Measurements from ENCODE around the gene NEDD4L. TPM values are rescaled to one million over a fixed set of nuclear protein-coding genes. Genes with fewer than 3 reads are reported as not detected.

The NEDD4L gene
- total and polyA plus RNA-seq, 4 donors, result 10.2 to 20.3 (median 13.2) TPM

DNA sequence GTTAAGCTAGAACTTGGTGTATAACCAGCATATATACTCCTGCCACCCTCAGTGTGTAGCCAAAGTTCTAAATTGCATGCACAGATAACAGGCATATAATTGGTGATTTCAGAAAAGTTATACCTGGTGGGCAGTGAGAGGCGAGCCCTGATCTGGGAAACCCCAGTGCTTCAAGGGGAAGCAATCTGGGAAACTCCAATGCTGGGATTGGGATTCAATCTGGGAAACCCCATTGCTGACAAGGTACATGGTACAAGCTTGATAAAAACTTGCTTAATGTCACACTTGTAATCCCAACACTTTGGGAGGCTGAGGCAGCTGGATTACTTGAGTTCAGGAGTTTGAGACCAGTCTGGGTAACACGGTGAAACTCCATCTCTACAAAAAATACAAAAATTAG is 147.6 kb downstream of the NEDD4L start:
- Histone ChIP-seq H3K36me3 (ENCODE audit: control insufficient read depth in 4 of 4, insufficient read depth in 3 of 4, low read depth in 1 of 4, low read length in 3 of 4) (no peaks in the 10 kb centered on the region), H3K27me3 (ENCODE audit: control insufficient read depth in 4 of 4, insufficient read depth in 4 of 4, low read length in 3 of 4) (no peaks in the 10 kb centered on the region), H3K4me1 (ENCODE audit: control insufficient read depth in 4 of 4, insufficient read depth in 4 of 4, low read length in 3 of 4) (peaks cover 0 to 2% (median 0%) of the 10 kb centered on the region in 4 donors), H3K9me3 (ENCODE audit: control insufficient read depth in 4 of 4, low read length in 3 of 4) (no peaks in the 10 kb centered on the region), H3K4me3 (ENCODE audit: low read depth in 1 of 3, low read length in 3 of 3) (no peak overlapping the region), H3K27ac (ENCODE audit: low read depth in 1 of 2, low read length in 2 of 2) (no peak overlapping the region), H3K9ac (ENCODE audit: low read depth in 1 of 2, low read length in 2 of 2) (no peak overlapping the region)
- WGBS, result 97% methylated on average over 2 of the region's 2 CpGs
- no peak for DNase-seq (ENCODE audit: low spot score)
- no peak for TF ChIP-seq YY1 (IDR thresholded peaks at IDR 0.05)
- TF ChIP-seq RAD21 (IDR thresholded peaks at IDR 0.05), result no peak
- TF ChIP-seq TAF1 (conservative IDR thresholded peaks at IDR 0.05), result no peak
- no peak for TF ChIP-seq HNF4A (conservative IDR thresholded peaks at IDR 0.05)
- TF ChIP-seq FOXA2 (IDR thresholded peaks at IDR 0.05), result no peak
- TF ChIP-seq, protein P1, sequence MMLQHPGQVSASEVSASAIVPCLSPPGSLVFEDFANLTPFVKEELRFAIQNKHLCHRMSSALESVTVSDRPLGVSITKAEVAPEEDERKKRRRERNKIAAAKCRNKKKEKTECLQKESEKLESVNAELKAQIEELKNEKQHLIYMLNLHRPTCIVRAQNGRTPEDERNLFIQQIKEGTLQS (IDR thresholded peaks at IDR 0.05), result no peak

GRCh38 chr18:58192519-58192918 is 148.5 kb downstream of the NEDD4L start:
- no peak overlapping the region for H3K27ac ChIP-seq (ENCODE audit: low read depth in 1 of 2, low read length in 2 of 2)
- H3K27me3 ChIP-seq (ENCODE audit: control insufficient read depth in 4 of 4, insufficient read depth in 4 of 4, low read length in 3 of 4), result no peaks in the 10 kb centered on the region
- no peaks in the 10 kb centered on the region for H3K9me3 ChIP-seq (ENCODE audit: control insufficient read depth in 4 of 4, low read length in 3 of 4)
- no peaks in the 10 kb centered on the region for H3K36me3 ChIP-seq (ENCODE audit: control insufficient read depth in 4 of 4, insufficient read depth in 3 of 4, low read depth in 1 of 4, low read length in 3 of 4)
- TF ChIP-seq RAD21 (IDR thresholded peaks at IDR 0.05), result no peak
- TF ChIP-seq, protein P1 (IDR thresholded peaks at IDR 0.05), result no peak
- no peak for TF ChIP-seq FOXA2 (IDR thresholded peaks at IDR 0.05)
- TF ChIP-seq JUND (IDR thresholded peaks at IDR 0.05), result no peak
- TF ChIP-seq YY1 (IDR thresholded peaks at IDR 0.05), result no peak
- TF ChIP-seq ZBTB33 (IDR thresholded peaks at IDR 0.05), result no peak
- TF ChIP-seq RXRA (IDR thresholded peaks at IDR 0.05), result no peak
- no peak for TF ChIP-seq GABPA (IDR thresholded peaks at IDR 0.05 in 1 of 2, conservative IDR thresholded peaks at IDR 0.05 in 1 of 2)
- TF ChIP-seq SP1 (IDR thresholded peaks at IDR 0.05), result no peak
- TF ChIP-seq NR2F2 (IDR thresholded peaks at IDR 0.05), result no peak
- TF ChIP-seq MAX (IDR thresholded peaks at IDR 0.05), result no peak
- no peak for TF ChIP-seq EGR1 (IDR thresholded peaks at IDR 0.05; ENCODE audit: low read depth in 2 of 2)
- TF ChIP-seq HNF4A (conservative IDR thresholded peaks at IDR 0.05), result no peak
- no peak overlapping the region for H3K4me3 ChIP-seq (ENCODE audit: low read depth in 1 of 3, low read length in 3 of 3)
- peaks cover 0 to 2% (median 0%) of the 10 kb centered on the region in 4 donors for H3K4me1 ChIP-seq (ENCODE audit: control insufficient read depth in 4 of 4, insufficient read depth in 4 of 4, low read length in 3 of 4)
- no peak overlapping the region for H3K9ac ChIP-seq (ENCODE audit: low read depth in 1 of 2, low read length in 2 of 2)
- 90% methylated on average over 4 of the region's 4 CpGs for WGBS
- no peak for DNase-seq (ENCODE audit: low spot score)

GRCh38 chr18:58194028-58194427 is 150.0 kb downstream of the NEDD4L start:
- H3K36me3 ChIP-seq (ENCODE audit: control insufficient read depth in 4 of 4, insufficient read depth in 3 of 4, low read depth in 1 of 4, low read length in 3 of 4), result no peaks in the 10 kb centered on the region
- peaks cover 0 to 2% (median 0%) of the 10 kb centered on the region in 4 donors for H3K4me1 ChIP-seq (ENCODE audit: control insufficient read depth in 4 of 4, insufficient read depth in 4 of 4, low read length in 3 of 4)
- TF ChIP-seq YY1 (IDR thresholded peaks at IDR 0.05) (no peak), RAD21 (IDR thresholded peaks at IDR 0.05) (peak in 1 of 2 donors; percentile 59)
- no peaks in the 10 kb centered on the region for H3K27me3 ChIP-seq (ENCODE audit: control insufficient read depth in 4 of 4, insufficient read depth in 4 of 4, low read length in 3 of 4)
- no peak for DNase-seq (ENCODE audit: low spot score)
- WGBS, result 88% methylated on average over 8 of the region's 8 CpGs
- H3K9me3 ChIP-seq (ENCODE audit: control insufficient read depth in 4 of 4, low read length in 3 of 4), result no peaks in the 10 kb centered on the region
- no peak overlapping the region for H3K9ac ChIP-seq (ENCODE audit: low read depth in 1 of 2, low read length in 2 of 2)
- no peak overlapping the region for H3K27ac ChIP-seq (ENCODE audit: low read depth in 1 of 2, low read length in 2 of 2)
- no peak overlapping the region for H3K4me3 ChIP-seq (ENCODE audit: low read depth in 1 of 3, low read length in 3 of 3)

Measured in liver (tissue), 9 donors.